ENCODE measurements around the gene FASLG.

The FASLG gene

DNA sequence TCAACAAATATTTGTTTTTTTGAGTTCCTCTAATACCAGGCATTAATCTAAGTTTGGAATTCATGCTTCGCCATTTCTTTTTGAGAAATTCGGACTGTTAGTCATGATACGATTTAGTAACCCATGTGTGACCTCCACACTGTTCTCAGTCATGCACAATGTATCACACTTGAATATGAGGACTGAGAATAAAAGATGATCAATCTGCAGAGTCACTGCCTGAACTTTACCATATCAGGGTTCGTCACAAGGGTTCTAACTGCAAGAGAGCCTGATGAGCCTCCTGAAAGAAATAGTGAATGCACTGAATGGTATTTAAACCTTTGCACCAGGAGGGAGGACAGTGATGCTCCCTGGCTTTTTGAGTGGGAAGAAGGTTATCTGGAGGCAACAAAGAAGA lies 10.9 kb upstream of the FASLG start:
- DNase-seq = no peak

GRCh38 chr1:172650474-172651193 lies 8.3 kb upstream of the FASLG start:
- DNase-seq = no peak

DNA sequence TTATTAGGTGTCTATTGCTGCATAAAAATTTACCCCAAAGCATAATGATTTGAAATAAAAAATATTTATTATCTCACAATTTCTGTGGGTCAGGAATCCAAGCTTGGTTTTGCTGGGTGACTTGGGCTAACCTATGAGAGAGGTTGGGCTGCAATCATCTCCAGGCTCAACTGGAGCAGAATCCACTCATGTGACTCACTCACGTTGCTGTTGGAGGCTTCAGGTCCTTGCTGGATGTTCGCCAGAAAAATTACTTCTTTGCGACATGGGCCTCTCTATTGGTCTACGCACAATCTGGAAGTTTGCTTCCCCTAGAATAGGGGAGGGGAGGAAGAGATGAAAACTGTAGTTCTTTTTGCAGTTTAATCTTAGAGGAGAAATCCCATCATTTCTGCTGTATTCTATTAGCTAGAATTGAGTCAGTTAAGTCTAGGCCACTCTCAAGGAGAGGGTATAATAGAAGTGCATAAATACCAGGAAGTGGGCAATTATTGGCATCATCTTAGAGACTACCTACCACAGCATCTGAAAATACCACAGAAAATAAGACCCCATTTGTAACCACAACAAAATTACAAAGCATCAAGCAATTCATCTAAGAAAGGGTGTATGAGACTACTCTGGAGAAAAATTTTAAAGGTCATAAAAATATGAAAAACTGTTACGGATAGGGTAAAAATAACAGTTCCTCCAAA lies 5.7 kb upstream of the FASLG start:
- DNase-seq = no peak

- DNase-seq = no peak
These were observed 4.4 kb upstream of the FASLG start for GRCh38 chr1:172654535-172654934.

DNA sequence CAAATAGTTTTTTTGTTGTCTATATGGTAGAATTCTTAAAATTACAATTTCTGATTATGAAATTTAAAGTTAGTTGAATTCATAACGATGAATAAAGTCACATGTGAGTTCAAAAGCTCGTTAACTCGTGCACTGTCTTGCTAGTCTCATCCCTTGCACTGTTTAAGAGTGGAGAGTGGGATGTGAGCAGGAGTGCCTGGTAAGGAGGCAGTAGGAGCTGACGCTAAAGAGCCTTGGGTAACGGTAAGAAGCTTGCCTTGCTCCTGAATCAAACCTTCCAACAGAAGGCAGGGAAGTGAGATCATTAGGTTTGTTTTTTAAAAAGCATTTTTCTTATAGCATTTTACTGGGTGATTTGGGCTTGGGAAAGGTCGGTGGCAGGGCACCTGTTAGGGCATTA lies 2.3 kb upstream of the FASLG start:
- DNase-seq = no peak

- DNase-seq = no peak
These were observed 1.3 kb upstream of the FASLG start for GRCh38 chr1:172657586-172657985.

- no peak for DNase-seq
These were observed 2.2 kb downstream of the FASLG start for GRCh38 chr1:172661107-172661506.

DNA sequence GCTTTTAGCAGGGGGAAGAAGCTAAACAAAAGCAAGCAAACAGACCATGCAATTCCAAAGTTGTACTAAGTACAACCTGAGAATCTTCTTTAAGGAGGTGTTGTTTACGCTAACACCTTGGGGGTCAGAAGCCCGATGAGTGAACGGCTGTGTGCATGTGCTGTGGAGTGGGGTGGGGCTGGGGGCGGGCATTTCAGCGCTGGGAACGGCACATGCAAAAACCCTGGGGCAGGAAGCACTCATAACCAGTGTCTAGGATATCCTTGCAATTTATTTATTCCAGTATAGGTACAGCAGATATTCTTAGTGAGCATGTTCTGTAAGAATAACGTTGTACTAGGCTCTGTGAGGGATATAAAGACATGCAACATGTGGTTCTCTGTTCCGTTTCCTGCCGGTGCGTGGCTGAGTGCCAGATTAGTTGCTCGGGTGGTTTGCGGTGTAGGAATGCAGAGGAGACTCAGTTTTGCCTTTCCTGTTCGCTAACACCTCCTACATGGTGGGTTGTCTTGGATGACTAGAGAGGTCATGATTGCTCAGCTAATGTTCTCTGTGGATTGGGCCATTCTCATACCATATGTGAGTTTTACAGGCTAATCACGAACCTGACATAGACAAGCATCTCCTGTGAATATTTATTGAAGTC lies 3.7 kb downstream of the FASLG start:
- DNase-seq = peak; percentile 77

- DNase-seq = no peak
These were observed 4.8 kb downstream of the FASLG start for GRCh38 chr1:172663732-172664131.

DNA sequence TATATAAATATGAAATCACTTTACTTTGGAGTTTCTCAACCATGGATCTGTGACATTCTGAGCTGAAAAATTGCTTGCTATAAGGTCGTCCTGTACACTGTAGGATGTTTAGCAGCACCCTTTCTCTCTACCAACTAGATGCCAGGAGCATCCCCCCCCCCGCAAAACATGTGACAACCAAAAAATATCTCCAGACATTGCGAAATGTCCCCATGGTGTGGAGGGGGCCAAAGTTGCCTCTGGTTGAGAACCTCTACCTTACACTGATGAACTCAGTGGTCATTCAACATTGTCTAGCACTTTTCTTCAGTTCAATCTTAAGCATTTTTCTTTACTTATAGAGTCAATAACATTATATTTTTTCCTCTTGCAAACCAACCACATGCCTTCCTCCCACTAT lies 9.2 kb downstream of the FASLG start:
- DNase-seq = no peak

DNA sequence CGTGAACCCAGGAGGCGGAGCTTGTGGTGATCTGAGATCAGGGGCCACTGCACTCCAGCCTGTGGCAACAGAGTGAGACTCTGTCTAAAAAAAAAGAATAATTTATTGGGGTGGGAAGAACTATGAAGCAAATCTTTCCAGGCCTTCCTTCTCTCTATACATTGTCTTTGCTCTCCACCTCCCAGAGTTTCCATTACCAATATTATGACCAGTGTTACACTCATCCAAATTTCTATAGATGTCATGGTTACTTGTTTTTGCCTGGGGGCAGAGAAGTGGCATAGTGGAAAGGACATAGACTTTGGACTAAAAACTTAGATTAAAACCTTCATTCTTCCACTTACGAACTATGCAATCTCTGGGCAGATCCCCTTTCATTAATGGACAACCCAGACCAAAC lies 10.1 kb downstream of the FASLG start:
- DNase-seq = no peak

DNA sequence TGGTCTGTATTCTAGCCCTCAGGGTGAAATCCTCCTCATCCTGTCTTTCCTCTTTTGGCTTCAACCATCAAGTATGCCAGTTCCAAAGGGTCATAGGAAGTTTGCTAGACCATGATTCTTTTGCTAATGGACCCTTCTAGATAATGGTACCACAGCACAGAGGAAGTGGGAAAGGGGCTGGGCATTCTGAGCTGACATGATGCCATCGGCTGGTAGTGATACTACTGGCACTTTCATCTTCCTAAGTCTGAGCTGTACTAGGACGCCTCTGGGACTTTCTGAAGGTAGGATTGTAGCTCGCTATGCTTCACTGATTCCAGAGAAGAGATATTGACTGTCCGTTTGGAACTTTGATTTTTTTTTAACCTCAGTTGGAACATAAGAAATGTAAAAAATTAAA lies 11.4 kb downstream of the FASLG start:
- no peak for DNase-seq

- no peak for DNase-seq
These were observed 11.9 kb downstream of the FASLG start for GRCh38 chr1:172670791-172671190.

- no peak for DNase-seq
These were observed 12.7 kb downstream of the FASLG start for GRCh38 chr1:172671591-172671990.

DNA sequence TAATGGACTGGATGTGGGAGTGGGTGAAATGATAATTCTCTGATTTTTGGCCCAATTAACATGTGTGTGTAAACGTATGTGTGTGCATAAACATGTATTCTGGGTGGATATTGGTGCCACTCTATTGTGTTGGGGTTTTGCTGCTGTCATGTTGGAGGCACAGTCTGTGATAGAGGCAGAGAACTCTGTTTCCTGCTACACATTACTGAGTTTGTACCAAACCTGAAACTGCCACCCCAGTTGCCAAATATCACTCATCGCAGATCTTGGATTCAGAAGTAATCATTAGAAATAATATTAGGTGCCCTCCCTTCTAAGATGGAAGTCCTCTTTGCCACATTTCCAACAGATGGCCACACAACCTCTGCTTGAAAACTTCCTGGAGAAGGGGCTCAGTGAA lies 13.8 kb downstream of the FASLG start:
- DNase-seq = no peak

- DNase-seq = no peak
These were observed 14.9 kb downstream of the FASLG start for GRCh38 chr1:172673761-172674160.

DNA sequence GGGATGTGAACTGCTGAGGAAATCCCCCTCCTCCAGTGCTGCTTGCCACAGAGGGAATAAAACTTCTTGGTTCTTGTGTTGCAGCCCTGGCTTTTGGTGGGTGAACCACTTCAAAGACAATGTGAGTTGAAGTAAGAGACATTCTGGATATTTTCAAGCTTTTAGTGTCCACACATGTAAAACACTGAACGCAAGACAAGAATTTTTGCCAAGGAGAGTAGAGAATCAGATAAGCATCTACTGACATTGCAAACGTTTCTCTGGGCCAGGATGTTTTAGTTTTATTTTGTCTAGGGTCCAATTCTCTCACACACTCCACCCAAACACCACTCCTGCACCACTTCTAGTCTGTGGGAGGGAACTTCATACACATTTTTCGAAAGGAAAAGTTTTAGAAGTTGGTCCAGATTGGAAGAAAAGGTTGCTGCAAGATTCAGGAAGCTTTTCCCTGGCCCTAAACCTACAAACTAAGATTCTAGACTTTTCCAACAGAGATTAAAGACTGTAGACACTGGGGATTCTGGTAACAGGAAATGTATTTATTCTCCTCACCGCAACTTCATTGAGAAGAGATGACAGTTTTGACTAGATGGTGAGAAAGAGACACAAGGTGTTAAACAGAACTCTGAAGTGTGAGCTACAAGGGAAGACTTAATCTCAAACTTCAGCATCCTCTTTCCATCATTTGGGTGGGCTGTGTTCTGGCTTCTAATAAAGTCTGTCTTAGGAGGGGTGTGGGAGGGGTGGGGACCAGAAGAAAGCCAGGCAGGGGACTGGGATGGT lies 16.1 kb downstream of the FASLG start:
- DNase-seq = no peak

GRCh38 chr1:172679000-172679772 lies 20.3 kb downstream of the FASLG start:
- no peak for DNase-seq

DNA sequence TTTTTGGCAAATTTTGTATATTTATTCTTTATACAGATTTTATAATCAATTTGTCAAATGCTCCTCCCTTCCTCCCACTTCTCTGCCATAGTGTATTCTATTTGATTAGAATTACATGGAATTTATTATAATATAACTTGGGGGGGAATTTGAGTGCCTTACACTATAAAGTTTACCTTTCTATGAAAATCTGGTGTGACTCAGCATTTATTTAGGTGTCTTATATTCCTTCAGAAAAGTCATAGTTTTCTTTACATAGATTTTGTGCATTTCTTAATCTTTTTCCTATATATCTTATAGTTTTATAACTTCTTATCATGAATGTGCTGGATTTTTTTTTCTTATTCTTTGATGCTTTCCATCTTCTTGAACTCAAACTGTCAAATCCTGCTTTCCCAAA lies 21.3 kb downstream of the FASLG start:
- DNase-seq = no peak

- no peak for DNase-seq
These were observed 21.9 kb downstream of the FASLG start for GRCh38 chr1:172680733-172681275.

GRCh38 chr1:172682812-172683211 lies 23.9 kb downstream of the FASLG start:
- DNase-seq = no peak

- no peak for DNase-seq
These were observed 27.2 kb downstream of the FASLG start for GRCh38 chr1:172686143-172686542.

All from CD4-positive, alpha-beta T cell treated with Interleukin-15 for 1 hour (primary cell).